Neural cell (in vitro differentiated cells): ENCODE data around the gene NDE1.

ENCODE experiments used
- MXI1 ChIP-seq: fragments of 450-650 bp; conservative IDR thresholded peaks from 2 replicates; pipeline ENCODE4 v1.6.1; 2014; ENCODE audit warnings: antibody characterized with exemption, mild to moderate bottlenecking; ENCODE audit not compliant: poor library complexity, severe bottlenecking
- SMC3 ChIP-seq: fragments of 450-650 bp; conservative IDR thresholded peaks from 2 replicates; pipeline ENCODE4 v1.6.1; 2014; ENCODE audit warnings: antibody characterized with exemption, mild to moderate bottlenecking, moderate library complexity; ENCODE audit not compliant: poor library complexity
- TF ChIP-seq, protein P1 (sequence below): fragments of 450-650 bp; IDR thresholded peaks from 2 replicates; pipeline ENCODE4 v1.5.1; 2014; ENCODE audit warnings: antibody characterized with exemption, mild to moderate bottlenecking, moderate library complexity; ENCODE audit not compliant: poor library complexity, severe bottlenecking

DNA sequence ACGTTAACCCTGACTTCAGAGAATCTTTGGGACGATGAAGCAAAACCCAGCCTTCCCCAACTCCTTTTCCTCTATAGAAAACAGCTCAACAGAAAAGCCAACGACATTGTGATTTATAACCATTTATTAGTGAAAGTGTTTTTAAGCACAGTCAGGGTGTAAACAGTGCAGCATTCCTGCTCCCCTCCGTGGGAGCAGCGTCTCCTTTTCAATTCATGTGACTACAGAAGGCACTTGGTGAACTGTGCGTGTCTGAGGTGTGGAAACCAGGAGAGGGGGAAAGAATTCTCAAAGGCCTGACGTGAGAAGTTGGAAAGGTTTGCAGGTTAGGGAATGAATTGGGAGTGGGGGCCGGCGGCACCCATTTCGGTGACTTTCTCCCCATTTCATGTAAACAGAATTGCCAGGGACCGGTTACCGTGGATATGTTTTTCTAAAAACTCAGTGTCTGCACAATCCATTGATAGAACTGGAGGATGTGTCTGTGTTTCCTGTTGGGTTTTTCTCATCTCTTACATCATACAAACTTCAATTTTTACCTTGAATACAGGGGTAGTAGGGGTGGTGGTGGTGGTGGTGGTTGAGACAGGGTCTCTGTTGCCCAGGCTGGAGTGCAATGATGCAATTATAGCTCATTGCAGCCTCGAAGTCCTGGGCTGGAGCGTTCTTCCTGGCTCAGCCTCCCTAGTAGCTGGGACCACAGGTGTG lies 53.1 kb downstream of the NDE1 start:
- TF ChIP-seq, protein P1, sequence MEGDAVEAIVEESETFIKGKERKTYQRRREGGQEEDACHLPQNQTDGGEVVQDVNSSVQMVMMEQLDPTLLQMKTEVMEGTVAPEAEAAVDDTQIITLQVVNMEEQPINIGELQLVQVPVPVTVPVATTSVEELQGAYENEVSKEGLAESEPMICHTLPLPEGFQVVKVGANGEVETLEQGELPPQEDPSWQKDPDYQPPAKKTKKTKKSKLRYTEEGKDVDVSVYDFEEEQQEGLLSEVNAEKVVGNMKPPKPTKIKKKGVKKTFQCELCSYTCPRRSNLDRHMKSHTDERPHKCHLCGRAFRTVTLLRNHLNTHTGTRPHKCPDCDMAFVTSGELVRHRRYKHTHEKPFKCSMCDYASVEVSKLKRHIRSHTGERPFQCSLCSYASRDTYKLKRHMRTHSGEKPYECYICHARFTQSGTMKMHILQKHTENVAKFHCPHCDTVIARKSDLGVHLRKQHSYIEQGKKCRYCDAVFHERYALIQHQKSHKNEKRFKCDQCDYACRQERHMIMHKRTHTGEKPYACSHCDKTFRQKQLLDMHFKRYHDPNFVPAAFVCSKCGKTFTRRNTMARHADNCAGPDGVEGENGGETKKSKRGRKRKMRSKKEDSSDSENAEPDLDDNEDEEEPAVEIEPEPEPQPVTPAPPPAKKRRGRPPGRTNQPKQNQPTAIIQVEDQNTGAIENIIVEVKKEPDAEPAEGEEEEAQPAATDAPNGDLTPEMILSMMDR: no peak
- TF ChIP-seq MXI1 (no peak), SMC3 (no peak)
